ENCODE measurements around the gene SCRT2. TPM values are rescaled to one million over a fixed set of nuclear protein-coding genes. Genes with fewer than 3 reads are reported as not detected.

SCRT2 gene
- total and polyA plus RNA-seq, 2 of the 8 experiments (the other 6 are each of a cell fraction or from before 2014, with no cell fraction given): 0.12 to 0.34 TPM

- no peak overlapping the region for H3K9ac ChIP-seq (replicated peaks in 1 of 4; ENCODE audit: extremely low read depth in 1 of 4, low read depth in 3 of 4, low read length in 3 of 4)
- H3K4me3 ChIP-seq (ENCODE audit: extremely low read depth in 1 of 4, insufficient read depth in 2 of 4, low read depth in 3 of 4, low read length in 4 of 4): no peak overlapping the region
- H2BK12ac ChIP-seq (ENCODE audit: low read depth, low read length): no peak overlapping the region
- H3K18ac ChIP-seq (ENCODE audit: extremely low read depth, low read length): no peak overlapping the region; the same call in 1 of the 2 replicates
- H3K14ac ChIP-seq (ENCODE audit: insufficient read length): no peak overlapping the region
- H4K5ac ChIP-seq (ENCODE audit: insufficient read length, low read depth, low read length): no peak overlapping the region
- H3K4me2 ChIP-seq (ENCODE audit: insufficient read depth in 1 of 2, low read depth in 2 of 2, low read length in 2 of 2): no peak overlapping the region
- DNase-seq (ENCODE audit: low read depth in 1 of 2, low spot score in 2 of 2) (no peak), FAIRE-seq (no peak)
- no peaks in the 10 kb centered on the region; a peak in 2 of 7 replicates for H3K4me1 ChIP-seq (replicated peaks in 1 of 4; ENCODE audit: control insufficient read depth in 3 of 4, insufficient read depth in 4 of 4, low read length in 3 of 4)
- H3K23me2 ChIP-seq (ENCODE audit: low read depth, low read length): no peaks in the 10 kb centered on the region
- no peak overlapping the region for H2AK5ac ChIP-seq (ENCODE audit: low read depth, low read length)
- H3K56ac ChIP-seq (replicated peaks; ENCODE audit: insufficient read length, low read depth, low read length): no peak overlapping the region
- no peaks in the 10 kb centered on the region for H3K36me3 ChIP-seq (ENCODE audit: control insufficient read depth in 2 of 4, insufficient read depth in 4 of 4, low read length in 3 of 4)
- CTCF ChIA-PET (ENCODE audit: partially characterized antibody): interaction anchor here (1.4 to 3.4 kb wide), 2 partner anchors 11 to 52 kb away, joined by 3 to 23 read pairs; no protein-coding TSS in a partner anchor
- POLR2A ChIA-PET (ENCODE audit: partially characterized antibody): interaction anchor here (0.6 kb wide), 1 partner anchor 175 kb away, joined by 3 read pairs; no protein-coding TSS in a partner anchor
- no peaks in the 10 kb centered on the region for H3K9me3 ChIP-seq (ENCODE audit: insufficient read depth in 2 of 2, low read depth in 1 of 2, low read length in 1 of 2)
- H3K79me1 ChIP-seq (ENCODE audit: low read depth, low read length): no peaks in the 10 kb centered on the region
- no peak overlapping the region for H2BK5ac ChIP-seq (ENCODE audit: low read depth, low read length)
- no peaks in the 10 kb centered on the region for H4K20me1 ChIP-seq (replicated peaks in 1 of 2; ENCODE audit: control insufficient read depth in 1 of 2, insufficient read depth in 2 of 2, low read length in 2 of 2)
- peaks cover 0 to 3% (median 0%) of the 10 kb centered on the region in 4 experiments; a peak in 2 of 7 replicates for H3K27me3 ChIP-seq (replicated peaks in 1 of 4; ENCODE audit: control insufficient read depth in 3 of 4, extremely low read depth in 1 of 4, insufficient read depth in 3 of 4, low read length in 3 of 4)
- H3K4ac ChIP-seq (replicated peaks; ENCODE audit: insufficient read length, low read depth, low read length): no peak overlapping the region
- no peaks in the 10 kb centered on the region for H3K79me2 ChIP-seq (ENCODE audit: control insufficient read depth in 1 of 2, insufficient read depth in 2 of 2, low read length in 2 of 2)
- no peak overlapping the region for H4K8ac ChIP-seq (ENCODE audit: extremely low read depth, insufficient read depth, low read length)
- no peak overlapping the region for H4K91ac ChIP-seq (replicated peaks; ENCODE audit: insufficient read length, low read length)
- H2BK15ac ChIP-seq (ENCODE audit: low read length): no peak overlapping the region
- H2BK120ac ChIP-seq (replicated peaks; ENCODE audit: low read depth, low read length): no peak overlapping the region
- 95% methylated on average over 5 of the region's 5 CpGs; no CpG with 5 or more reads in 1 of the 2 experiments for WGBS, 2 experiments (ENCODE audit: extremely low coverage in 1 of 2, insufficient coverage in 1 of 2, insufficient read length in 1 of 2, insufficient replicate concordance in 2 of 2, low coverage in 1 of 2, low lambda C conversion rate in 2 of 2, missing lambda C conversion rate in 1 of 2)
- no peak overlapping the region for H2AFZ ChIP-seq (ENCODE audit: low read length)
- no peak overlapping the region; the same call in 1 of the 2 replicates for H2BK20ac ChIP-seq (ENCODE audit: low read length)
- H3K23ac ChIP-seq (ENCODE audit: insufficient read length): no peak overlapping the region
- H3K27ac ChIP-seq (ENCODE audit: low read depth, low read length): no peak overlapping the region
- no peak for TF ChIP-seq EZH2 (IDR thresholded peaks at IDR 0.05; ENCODE audit: low read depth, low read length, severe bottlenecking)
- no peak for TF ChIP-seq POLR2A (IDR thresholded peaks at IDR 0.05; ENCODE audit: control extremely low read depth in 1 of 2, low read depth in 2 of 2, low read length in 2 of 2)
- TF ChIP-seq RNF2 (IDR thresholded peaks at IDR 0.05; ENCODE audit: borderline replicate concordance, low read depth, low read length, missing control alignments, poor library complexity, severe bottlenecking): no peak
- no peak for TF ChIP-seq POU5F1 (IDR thresholded peaks at IDR 0.05; ENCODE audit: low read depth, low read length)
- no peak for TF ChIP-seq BACH1 (IDR thresholded peaks at IDR 0.05; ENCODE audit: low read length)
- TF ChIP-seq JUND (IDR thresholded peaks at IDR 0.05; ENCODE audit: low read length): no peak
- no peak for TF ChIP-seq RAD21 (IDR thresholded peaks at IDR 0.05 in 1 of 2, conservative IDR thresholded peaks at IDR 0.05 in 1 of 2; ENCODE audit: low read depth in 2 of 2, low read length in 2 of 2)
- TF ChIP-seq SRF (IDR thresholded peaks at IDR 0.05; ENCODE audit: low read depth, low read length): no peak
- TF ChIP-seq JUN (IDR thresholded peaks at IDR 0.05; ENCODE audit: low read depth, low read length): no peak
- TF ChIP-seq CHD1 (IDR thresholded peaks at IDR 0.05; ENCODE audit: low read depth, low read length): no peak
- TF ChIP-seq TAF1 (IDR thresholded peaks at IDR 0.05; ENCODE audit: low read depth, low read length): no peak
- no peak for TF ChIP-seq KDM1A (IDR thresholded peaks at IDR 0.05; ENCODE audit: borderline replicate concordance, low read length)
- TF ChIP-seq RBBP5 (IDR thresholded peaks at IDR 0.05; ENCODE audit: borderline replicate concordance, low read depth, low read length): no peak
These were observed 43.5 kb upstream of the SCRT2 start for GRCh38 chr20:719068-719467.
